Measurements from ENCODE around the gene GPATCH2.

GPATCH2 gene

DNA sequence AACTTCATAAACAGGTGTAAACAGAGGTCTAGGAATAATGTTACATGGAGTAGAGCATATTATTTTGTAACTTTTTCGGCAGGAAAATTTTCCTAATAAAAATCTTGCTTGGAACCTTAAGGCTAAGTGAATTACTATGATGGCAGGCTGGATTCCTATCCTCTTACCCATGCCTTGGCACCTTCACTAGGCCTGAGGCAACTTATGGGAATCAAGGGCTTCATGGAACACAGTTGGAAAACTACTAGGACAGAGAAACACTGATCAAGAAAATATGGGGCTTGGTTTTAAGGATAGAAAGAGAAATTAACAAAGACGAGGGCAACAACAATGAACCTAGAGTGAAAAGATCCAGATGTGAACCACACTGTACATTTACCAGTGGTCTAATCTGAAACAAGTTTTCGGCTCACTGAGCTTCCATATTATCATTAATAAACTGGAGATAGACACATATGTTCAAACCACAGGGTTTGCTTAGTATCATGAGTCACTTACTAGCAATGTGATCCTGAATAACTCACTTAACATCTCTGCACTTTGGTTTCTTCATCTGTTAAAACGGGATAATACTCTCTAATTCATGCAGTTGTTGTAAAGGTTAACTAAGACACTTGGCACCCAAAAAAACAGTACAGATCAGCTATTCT lies 68.5 kb downstream of the GPATCH2 start:
- no peak overlapping the region for H3K4me3 ChIP-seq (IDR thresholded peaks at IDR 0.05; ENCODE audit: insufficient read depth, low read depth, low read length)
- no peaks in the 10 kb centered on the region for H3K36me3 ChIP-seq (ENCODE audit: insufficient read depth)
- H2AFZ ChIP-seq (ENCODE audit: low read depth): no peak overlapping the region
- no peaks in the 10 kb centered on the region for H3K4me1 ChIP-seq (ENCODE audit: low read depth, poor library complexity, severe bottlenecking)
- H3K79me2 ChIP-seq (ENCODE audit: insufficient read depth, low read depth): no peaks in the 10 kb centered on the region
- no peaks in the 10 kb centered on the region for H4K20me1 ChIP-seq (ENCODE audit: insufficient read depth)
- no peak overlapping the region for H3K4me2 ChIP-seq
- H3K9ac ChIP-seq: no peak overlapping the region
- TF ChIP-seq, protein P1, sequence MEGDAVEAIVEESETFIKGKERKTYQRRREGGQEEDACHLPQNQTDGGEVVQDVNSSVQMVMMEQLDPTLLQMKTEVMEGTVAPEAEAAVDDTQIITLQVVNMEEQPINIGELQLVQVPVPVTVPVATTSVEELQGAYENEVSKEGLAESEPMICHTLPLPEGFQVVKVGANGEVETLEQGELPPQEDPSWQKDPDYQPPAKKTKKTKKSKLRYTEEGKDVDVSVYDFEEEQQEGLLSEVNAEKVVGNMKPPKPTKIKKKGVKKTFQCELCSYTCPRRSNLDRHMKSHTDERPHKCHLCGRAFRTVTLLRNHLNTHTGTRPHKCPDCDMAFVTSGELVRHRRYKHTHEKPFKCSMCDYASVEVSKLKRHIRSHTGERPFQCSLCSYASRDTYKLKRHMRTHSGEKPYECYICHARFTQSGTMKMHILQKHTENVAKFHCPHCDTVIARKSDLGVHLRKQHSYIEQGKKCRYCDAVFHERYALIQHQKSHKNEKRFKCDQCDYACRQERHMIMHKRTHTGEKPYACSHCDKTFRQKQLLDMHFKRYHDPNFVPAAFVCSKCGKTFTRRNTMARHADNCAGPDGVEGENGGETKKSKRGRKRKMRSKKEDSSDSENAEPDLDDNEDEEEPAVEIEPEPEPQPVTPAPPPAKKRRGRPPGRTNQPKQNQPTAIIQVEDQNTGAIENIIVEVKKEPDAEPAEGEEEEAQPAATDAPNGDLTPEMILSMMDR (conservative IDR thresholded peaks at IDR 0.05; ENCODE audit: low read depth, low read length): no peak
- H3K27ac ChIP-seq: no peak overlapping the region
- no peaks in the 10 kb centered on the region for H3K27me3 ChIP-seq (ENCODE audit: insufficient read depth, low read depth)

DNA sequence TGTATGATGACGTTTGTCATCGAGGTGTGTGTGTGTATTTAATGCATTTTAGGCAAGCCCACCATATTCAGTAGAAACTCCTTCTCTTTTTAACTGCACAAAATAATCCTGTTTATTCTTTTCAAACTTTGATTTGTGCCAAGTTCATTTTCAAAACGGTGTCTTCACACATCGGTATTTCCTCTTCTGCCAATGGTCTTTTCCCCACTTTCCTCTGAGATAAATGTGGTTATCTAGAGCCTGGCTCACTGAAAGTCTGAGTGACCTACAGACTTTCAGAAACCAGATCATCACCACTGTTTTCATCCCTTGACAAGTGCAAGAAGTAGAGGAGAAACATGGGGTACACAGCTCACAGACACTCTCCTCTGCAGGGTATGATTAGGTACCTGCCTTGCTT lies 69.4 kb downstream of the GPATCH2 start:
- H3K79me2 ChIP-seq (ENCODE audit: insufficient read depth, low read depth): no peaks in the 10 kb centered on the region
- no peak overlapping the region for H3K4me3 ChIP-seq (IDR thresholded peaks at IDR 0.05; ENCODE audit: insufficient read depth, low read depth, low read length)

DNA sequence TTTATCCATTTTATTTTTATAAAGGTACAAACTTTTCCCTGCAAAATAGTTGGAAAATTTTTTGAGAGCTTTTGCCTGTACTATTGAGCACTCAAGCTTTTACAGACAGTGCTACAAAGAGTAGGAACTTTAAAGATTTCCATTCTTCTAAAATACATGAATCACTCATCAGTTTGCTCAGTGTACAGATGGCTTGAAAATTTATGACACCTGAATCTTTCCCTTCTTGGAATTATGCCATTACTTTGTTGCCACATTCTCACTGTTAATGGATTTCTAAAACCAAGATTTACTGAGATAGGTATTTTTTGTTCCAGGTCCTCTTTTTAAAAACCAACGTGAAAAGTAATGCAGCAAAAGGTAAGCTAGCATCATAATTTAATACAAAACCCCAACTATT lies 76.0 kb downstream of the GPATCH2 start:
- no peak overlapping the region for H2AFZ ChIP-seq (ENCODE audit: low read depth)
- H4K20me1 ChIP-seq (ENCODE audit: insufficient read depth): no peaks in the 10 kb centered on the region
- H3K27ac ChIP-seq: no peak overlapping the region
- no peak overlapping the region for H3K4me2 ChIP-seq
- H3K9ac ChIP-seq: no peak overlapping the region
- no peak overlapping the region for H3K4me3 ChIP-seq (IDR thresholded peaks at IDR 0.05; ENCODE audit: insufficient read depth, low read depth, low read length)
- TF ChIP-seq, protein P1 (conservative IDR thresholded peaks at IDR 0.05; ENCODE audit: low read depth, low read length): no peak
- no peaks in the 10 kb centered on the region for H3K79me2 ChIP-seq (ENCODE audit: insufficient read depth, low read depth)
- no peaks in the 10 kb centered on the region for H3K27me3 ChIP-seq (ENCODE audit: insufficient read depth, low read depth)
- no peaks in the 10 kb centered on the region for H3K4me1 ChIP-seq (ENCODE audit: low read depth, poor library complexity, severe bottlenecking)
- H3K36me3 ChIP-seq (ENCODE audit: insufficient read depth): no peaks in the 10 kb centered on the region

More for the DNA sequence above, 69.4 kb downstream of the GPATCH2 start:
- no peak overlapping the region for H3K9ac ChIP-seq
- TF ChIP-seq, protein P1 (conservative IDR thresholded peaks at IDR 0.05; ENCODE audit: low read depth, low read length): no peak
- no peaks in the 10 kb centered on the region for H4K20me1 ChIP-seq (ENCODE audit: insufficient read depth)
- H2AFZ ChIP-seq (ENCODE audit: low read depth): no peak overlapping the region
- H3K27ac ChIP-seq: no peak overlapping the region
- no peaks in the 10 kb centered on the region for H3K27me3 ChIP-seq (ENCODE audit: insufficient read depth, low read depth)
- H3K36me3 ChIP-seq (ENCODE audit: insufficient read depth): no peaks in the 10 kb centered on the region
- no peaks in the 10 kb centered on the region for H3K4me1 ChIP-seq (ENCODE audit: low read depth, poor library complexity, severe bottlenecking)
- no peak overlapping the region for H3K4me2 ChIP-seq

DNA sequence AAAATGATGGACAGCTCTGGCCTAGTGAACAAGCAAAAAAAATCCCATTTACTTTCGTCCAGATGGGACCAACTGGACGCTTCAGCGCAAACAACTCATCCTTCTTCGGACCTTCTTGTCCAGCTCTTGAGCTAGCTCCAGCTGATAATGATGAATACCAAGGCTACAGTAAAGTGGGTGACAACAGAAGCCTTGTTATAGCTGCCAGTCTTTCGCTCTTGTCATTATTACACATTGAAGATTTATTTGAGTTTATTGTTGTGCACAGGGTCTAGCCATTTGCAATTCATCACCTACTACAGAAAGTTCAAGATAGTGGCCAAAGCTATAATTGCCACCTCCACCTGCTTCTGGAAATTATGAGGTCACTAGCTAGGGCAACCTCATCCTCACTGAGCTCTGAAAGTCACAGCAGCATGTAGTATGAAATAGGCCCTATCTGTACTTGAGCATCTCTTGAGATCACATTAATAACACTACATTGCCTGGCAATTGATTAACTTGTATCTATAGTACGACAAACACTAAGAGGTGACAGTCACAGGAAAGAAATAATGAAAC lies 76.9 kb downstream of the GPATCH2 start:
- no peaks in the 10 kb centered on the region for H3K27me3 ChIP-seq (ENCODE audit: insufficient read depth, low read depth)
- no peak overlapping the region for H3K27ac ChIP-seq
- no peak overlapping the region for H3K4me3 ChIP-seq (IDR thresholded peaks at IDR 0.05; ENCODE audit: insufficient read depth, low read depth, low read length)
- H3K36me3 ChIP-seq (ENCODE audit: insufficient read depth): no peaks in the 10 kb centered on the region
- no peak overlapping the region for H3K9ac ChIP-seq
- H3K4me1 ChIP-seq (ENCODE audit: low read depth, poor library complexity, severe bottlenecking): no peaks in the 10 kb centered on the region
- H3K79me2 ChIP-seq (ENCODE audit: insufficient read depth, low read depth): no peaks in the 10 kb centered on the region
- no peak overlapping the region for H3K4me2 ChIP-seq
- H4K20me1 ChIP-seq (ENCODE audit: insufficient read depth): no peaks in the 10 kb centered on the region
- TF ChIP-seq, protein P1 (conservative IDR thresholded peaks at IDR 0.05; ENCODE audit: low read depth, low read length): no peak
- no peak overlapping the region for H2AFZ ChIP-seq (ENCODE audit: low read depth)

Measured in KMS-11 (cell line).